LHCN-M2 (cell line): ENCODE measurements around the gene GP5. TPM values are rescaled to one million over a fixed set of nuclear protein-coding genes. Genes with fewer than 3 reads are reported as not detected.

Source experiments
- DNase-seq: peaks from one replicate; pipeline ENCODE4 v3.0.0-alpha.2; 2012; ENCODE audit warnings: low read depth
- total RNA-seq: library from RNA; depleted of rRNA; stranded (reverse); fragments of >200 nt; gene quantifications from 2 replicates; pipeline ENCODE4 v1.2.3, GENCODE V29; 2014; rRNA removed

Gene GP5
- total RNA-seq, 1 experiment from 2014 or later, result 0.06 TPM

DNA sequence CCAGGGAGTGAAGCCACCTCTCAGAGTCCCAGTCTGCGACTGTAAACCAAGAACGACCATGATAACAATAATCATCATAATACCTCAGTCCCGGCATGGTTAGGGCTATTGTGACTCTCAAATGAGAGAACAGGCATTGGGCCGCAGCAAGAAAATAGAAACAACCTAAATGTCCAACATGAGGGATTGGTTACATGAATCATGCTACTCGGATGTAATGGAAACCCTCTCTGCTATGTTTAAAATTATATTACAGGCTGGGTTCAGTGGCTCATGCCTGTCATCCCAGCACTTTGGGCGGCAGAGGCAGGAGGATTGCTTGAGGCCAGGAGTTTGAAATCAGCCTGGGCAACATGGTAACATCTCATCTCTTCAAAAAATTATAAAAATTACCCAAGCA lies 50.7 kb downstream of the GP5 start:
- DNase-seq, result no peak

DNA sequence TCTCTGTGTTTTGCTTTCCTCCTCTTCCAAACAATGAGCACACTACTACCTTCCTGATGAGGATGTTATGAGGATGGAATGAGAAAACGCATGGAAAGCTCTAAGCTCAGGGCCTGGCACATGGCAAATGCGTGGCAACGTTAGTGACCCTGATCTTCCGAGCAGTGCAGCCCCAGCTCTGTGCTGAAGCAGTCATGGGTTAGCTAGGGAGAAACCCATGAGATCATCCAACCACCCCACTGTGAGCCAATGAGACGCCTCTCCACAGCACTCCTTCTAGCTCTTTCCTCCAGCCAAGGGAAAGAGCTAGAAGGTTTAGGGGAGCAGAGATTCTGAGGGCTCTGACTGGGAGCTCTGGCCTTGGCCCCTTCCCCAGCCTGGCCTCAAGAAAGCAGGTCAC lies 52.4 kb downstream of the GP5 start:
- DNase-seq, result no peak

DNA sequence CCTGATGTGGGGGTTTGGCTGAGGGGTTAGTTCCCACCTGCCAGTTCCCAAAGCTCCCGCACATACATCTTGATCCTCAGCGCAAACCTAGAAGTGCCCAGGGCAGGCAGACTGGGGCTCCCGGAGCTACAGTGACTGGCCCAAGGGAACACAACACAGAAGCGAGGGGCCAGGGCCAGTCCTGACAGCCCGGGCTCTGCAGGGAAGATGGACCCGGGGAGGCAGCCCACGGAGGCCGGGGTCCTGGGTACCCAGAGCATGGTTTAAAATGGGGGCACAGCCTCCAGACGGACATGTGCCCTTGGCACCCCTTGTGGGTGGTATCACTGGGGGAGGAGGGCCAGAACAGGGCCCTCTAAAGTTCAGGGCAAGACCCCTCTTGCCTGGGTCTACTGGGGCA lies 53.0 kb downstream of the GP5 start:
- DNase-seq, result no peak

Other genes with a start within 250 kb of the GP5 start
- not detected in 2 replicates for gene CPN2, start 47.9 kb downstream of the GP5 start, total RNA-seq
- gene LRRC15, start 29.5 kb downstream of the GP5 start, total RNA-seq, result 0.06 TPM in 2 replicates
- gene ATP13A3, start 87.7 kb upstream of the GP5 start, total RNA-seq, result 169 and 175 TPM in 2 replicates
- gene TMEM44, start 234.2 kb upstream of the GP5 start, total RNA-seq, result 32.8 and 35.6 TPM in 2 replicates